HUES6 (cell line): ENCODE results near the gene PLCG2.
A peak's percentile ranks its signal among the peaks of the same experiment; 100 is the strongest.

Experiments used
- H3K27ac ChIP-seq: 2 replicates; pipeline ENCODE4 v1.7.0; 2013; ENCODE audit warnings: low read depth, mild to moderate bottlenecking, low read length, inconsistent platforms
- H3K27me3 ChIP-seq: 2 replicates; pipeline ENCODE4 v1.6.1; 2013; ENCODE audit warnings: low read length; ENCODE audit not compliant: control insufficient read depth, insufficient read depth
- H3K36me3 ChIP-seq: 2 replicates; pipeline ENCODE4 v1.6.1; 2013; ENCODE audit warnings: low read length; ENCODE audit not compliant: control insufficient read depth, insufficient read depth
- H3K4me1 ChIP-seq: 2 replicates; pipeline ENCODE4 v1.6.1; 2013; ENCODE audit warnings: low read length; ENCODE audit not compliant: control insufficient read depth, insufficient read depth
- H3K4me3 ChIP-seq: 2 replicates; pipeline ENCODE4 v1.5.1; 2013; ENCODE audit warnings: low read depth, low read length
- H3K9ac ChIP-seq: one replicate; pipeline ENCODE4 v1.6.1; 2013; ENCODE audit warnings: mild to moderate bottlenecking, low read length
- H3K9me3 ChIP-seq: 2 replicates; pipeline ENCODE4 v1.6.1; 2013; ENCODE audit warnings: low read depth, low read length; ENCODE audit not compliant: control insufficient read depth, insufficient read depth

PLCG2 gene

DNA sequence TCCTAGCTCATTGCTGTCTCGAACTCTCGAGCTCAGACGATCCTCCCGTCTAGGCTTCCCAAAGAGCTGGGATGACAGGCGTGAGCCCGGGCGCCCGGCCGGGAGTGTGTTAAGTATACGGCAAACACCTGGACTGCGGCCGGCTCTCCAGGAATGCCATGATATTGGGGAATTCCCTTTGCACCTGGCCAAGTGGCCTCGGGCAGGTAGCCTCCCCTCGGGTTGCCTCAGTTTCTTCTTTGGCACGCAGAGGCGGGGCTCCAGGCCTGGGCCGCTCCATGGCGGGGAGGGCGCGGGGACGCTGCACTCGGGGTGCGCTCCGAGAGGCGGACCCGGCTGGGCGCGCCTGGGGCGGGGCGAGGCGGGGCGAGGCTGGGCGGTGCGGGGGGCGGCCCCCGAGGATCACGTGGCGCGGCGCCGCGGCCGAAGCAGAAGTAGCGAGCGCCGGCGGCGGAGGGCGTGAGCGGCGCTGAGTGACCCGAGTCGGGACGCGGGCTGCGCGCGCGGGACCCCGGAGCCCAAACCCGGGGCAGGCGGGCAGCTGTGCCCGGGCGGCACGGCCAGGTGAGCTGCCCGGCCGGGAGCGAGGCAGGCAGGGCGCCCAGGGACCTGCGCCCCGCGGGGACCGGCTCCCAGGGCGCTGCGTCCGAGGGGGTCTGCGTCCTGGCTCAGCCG lies at the start of gene PLCG2:
TSS of gene PLCG2 (plus strand) at position 431 of the 675 bp plus-strand sequence. CDS start 6,699 bp downstream, outside the sequence.
- Histone ChIP-seq H3K9ac (peak within 1 kb of the TSS; percentile 45), H3K4me1 (no peaks in the 10 kb centered on the region), H3K36me3 (no peaks in the 10 kb centered on the region), H3K4me3 (peak within 1 kb of the TSS; percentile 74), H3K9me3 (no peaks in the 10 kb centered on the region), H3K27ac (no peak within 1 kb of the TSS), H3K27me3 (peaks cover 60% of the 10 kb centered on the region)

DNA sequence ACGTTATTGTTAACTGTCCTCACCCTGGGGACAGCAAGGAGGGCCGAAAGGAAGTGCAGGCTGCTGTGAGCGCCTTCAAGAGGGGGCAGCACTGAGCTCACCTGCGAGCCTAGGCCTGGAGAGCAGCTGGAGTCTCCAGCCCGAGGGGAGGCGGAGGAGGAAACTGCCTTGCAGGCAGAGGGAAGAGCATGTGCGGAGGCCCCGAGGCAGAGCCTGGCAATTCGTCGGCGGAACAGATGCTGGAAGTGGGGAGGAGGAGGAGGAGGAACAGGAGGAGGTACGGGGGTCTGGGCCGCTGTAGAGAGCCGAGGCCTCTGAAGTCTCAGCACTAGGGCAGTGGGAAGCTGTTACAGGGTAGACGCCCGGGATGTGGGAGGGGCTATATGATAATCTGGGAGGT lies 49.6 kb upstream of the PLCG2 start:
- Histone ChIP-seq H3K27me3 (no peaks in the 10 kb centered on the region), H3K4me1 (peaks cover 30% of the 10 kb centered on the region), H3K9me3 (no peaks in the 10 kb centered on the region), H3K4me3 (no peak overlapping the region), H3K27ac (no peak overlapping the region), H3K36me3 (no peaks in the 10 kb centered on the region), H3K9ac (no peak overlapping the region)

DNA sequence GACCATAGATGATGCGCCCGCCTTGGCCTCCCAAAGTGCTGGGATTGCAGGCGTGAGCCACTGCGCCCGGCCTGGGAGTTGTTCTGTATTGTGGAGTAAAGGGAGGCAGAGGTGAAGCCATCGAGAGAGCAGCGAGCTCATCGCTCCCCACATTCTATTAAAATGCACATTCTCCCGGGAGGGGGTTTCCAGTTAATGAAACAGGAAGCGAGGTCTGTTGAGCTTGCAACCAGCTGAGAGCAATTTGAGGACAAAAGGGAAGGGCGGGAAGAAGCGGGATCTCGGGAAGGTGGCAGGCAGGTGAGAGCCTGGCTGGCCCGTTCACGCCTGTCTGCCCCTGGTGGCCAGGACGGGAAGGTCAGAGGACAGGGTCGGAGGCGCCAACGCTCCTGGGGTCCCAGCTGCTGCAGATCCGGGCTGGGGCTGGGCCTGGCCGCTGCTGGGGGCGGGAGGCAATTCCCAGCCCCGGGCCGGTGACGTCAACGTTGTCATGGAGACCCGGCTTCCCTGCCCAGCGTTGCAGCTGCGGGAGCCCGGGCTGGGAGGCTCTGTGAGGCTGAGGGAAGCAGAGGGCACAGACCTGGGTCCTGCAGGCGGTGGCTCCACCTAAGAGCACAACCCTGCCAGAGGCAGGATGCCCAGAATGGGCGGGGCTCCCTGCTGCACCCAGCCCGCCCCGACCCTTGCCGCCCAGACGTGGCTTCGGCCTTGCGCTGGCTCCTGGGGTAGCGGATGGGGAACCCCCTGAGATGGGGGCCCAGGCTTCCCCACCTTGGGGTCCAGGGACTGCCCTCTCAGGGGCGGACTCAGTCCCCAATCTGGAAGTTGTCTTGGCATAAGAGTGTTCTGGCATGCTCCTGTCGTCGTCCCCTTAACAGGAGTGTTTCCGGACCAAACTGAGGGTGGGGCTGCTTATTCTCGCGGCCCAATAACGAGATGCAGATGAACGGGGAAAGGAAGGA lies 48.7 kb upstream of the PLCG2 start:
- no peaks in the 10 kb centered on the region for H3K9me3 ChIP-seq
- no peaks in the 10 kb centered on the region for H3K27me3 ChIP-seq
- H3K27ac ChIP-seq, result peak overlapping the region; percentile 76
- peak overlapping the region; percentile 65 for H3K9ac ChIP-seq
- H3K4me1 ChIP-seq, result peaks cover 22% of the 10 kb centered on the region
- no peaks in the 10 kb centered on the region for H3K36me3 ChIP-seq
- H3K4me3 ChIP-seq, result peak overlapping the region; percentile 48

DNA sequence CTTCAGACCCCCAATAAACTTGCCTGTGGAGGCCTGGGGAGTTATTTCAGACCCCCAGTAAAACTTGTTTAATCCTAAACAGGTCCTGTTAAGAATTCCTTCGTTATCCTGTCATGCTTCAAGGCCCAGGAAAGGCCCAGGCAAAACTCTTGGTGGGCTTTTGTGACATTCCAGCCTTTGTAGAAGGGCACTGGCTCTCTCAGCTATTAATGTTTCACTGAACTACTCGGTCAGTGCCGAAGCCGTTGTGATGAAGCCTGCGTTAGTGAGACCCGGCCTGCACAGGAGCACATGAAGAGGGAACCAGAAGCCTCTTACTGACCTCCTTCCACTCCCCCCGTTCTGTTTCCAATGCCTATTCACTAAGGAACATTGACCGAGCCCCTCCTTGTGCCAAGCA lies 47.4 kb upstream of the PLCG2 start:
- no peak overlapping the region for H3K27ac ChIP-seq
- H3K4me1 ChIP-seq, result peaks cover 22% of the 10 kb centered on the region
- H3K9me3 ChIP-seq, result no peaks in the 10 kb centered on the region
- H3K36me3 ChIP-seq, result no peaks in the 10 kb centered on the region
- no peak overlapping the region for H3K9ac ChIP-seq
- no peaks in the 10 kb centered on the region for H3K27me3 ChIP-seq
- no peak overlapping the region for H3K4me3 ChIP-seq

DNA sequence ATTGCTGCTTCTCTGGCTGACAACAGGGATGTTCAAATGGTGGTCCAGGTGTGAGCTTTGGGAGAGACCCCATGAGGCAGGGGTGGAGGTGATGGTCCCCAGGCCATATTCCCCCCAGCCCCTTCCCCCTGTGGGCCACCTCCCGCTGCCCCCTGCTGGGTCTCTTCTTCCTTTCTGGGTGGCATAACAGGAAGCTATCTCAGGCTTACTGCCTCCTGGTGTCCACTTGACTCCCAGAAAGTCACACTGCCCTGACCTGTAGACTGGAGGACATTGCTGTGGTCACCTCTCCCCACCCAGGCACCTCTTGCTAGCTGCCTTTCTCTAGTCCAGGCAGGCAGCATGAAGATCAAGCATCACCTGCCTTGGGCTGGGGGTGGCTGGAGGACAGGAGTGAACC lies 46.4 kb upstream of the PLCG2 start:
- no peaks in the 10 kb centered on the region for H3K9me3 ChIP-seq
- H3K4me3 ChIP-seq, result no peak overlapping the region
- no peak overlapping the region for H3K27ac ChIP-seq
- no peaks in the 10 kb centered on the region for H3K36me3 ChIP-seq
- no peaks in the 10 kb centered on the region for H3K27me3 ChIP-seq
- no peak overlapping the region for H3K9ac ChIP-seq
- peaks cover 22% of the 10 kb centered on the region for H3K4me1 ChIP-seq

DNA sequence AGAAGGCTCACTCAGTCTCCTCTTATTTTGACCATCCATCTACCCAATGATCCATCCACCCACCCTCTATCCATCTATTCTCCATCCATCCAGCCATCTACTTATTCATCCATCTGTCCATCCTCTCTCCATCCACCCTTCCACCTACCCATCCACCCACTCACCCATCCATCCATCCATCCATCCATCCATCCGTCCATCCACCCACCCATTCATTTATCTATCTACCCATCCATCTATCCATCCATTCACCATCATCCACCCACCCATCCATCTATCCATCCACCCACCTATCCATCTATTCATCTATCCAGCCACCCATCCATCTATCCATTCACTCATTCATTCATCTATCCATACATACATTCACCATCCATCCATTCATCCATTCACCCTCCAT lies 45.8 kb upstream of the PLCG2 start:
- Histone ChIP-seq H3K4me3 (no peak overlapping the region), H3K27ac (no peak overlapping the region), H3K9me3 (no peaks in the 10 kb centered on the region), H3K27me3 (no peaks in the 10 kb centered on the region), H3K9ac (no peak overlapping the region), H3K36me3 (no peaks in the 10 kb centered on the region), H3K4me1 (peaks cover 22% of the 10 kb centered on the region)

DNA sequence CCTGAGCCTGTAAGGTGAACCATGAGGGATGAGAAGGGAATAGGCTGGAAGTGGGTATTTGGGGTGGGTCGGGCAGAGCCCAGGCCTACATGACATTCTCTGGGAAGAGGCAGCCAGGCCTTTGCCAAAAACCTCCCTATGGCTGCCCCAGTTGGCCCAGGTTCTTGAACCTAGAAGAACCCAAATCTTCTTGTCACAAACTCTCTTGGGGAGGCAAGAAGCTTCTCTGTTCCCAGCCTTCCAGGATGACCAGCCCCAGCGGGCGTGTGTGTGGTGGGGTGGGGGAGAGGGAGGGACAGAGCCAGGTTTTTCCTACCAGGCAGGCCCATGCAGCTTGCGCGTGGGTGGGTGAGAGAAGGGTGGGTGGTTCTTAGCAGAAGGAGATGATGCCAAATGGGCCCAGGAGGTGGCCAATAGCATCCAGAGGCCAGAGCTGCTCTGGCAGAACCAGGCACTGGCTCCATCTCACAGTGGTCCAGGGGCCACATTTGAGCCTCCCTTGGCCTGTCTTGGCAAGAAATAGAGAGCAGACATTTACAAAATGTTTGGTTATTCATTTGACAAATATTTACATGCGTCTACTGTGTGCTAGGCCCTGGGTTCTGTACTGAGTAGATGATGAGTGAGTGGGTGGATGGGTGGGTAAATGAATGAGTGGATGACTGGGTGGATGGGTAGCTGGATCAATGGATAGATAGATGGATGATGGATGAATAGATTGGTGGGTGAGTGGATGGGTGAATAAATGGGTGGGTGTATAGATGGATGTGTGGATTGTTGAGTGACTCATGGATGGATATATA lies 44.3 kb upstream of the PLCG2 start:
- Histone ChIP-seq H3K27ac (no peak overlapping the region), H3K9me3 (no peaks in the 10 kb centered on the region), H3K4me1 (peaks cover 15% of the 10 kb centered on the region), H3K27me3 (no peaks in the 10 kb centered on the region), H3K4me3 (no peak overlapping the region), H3K9ac (no peak overlapping the region), H3K36me3 (no peaks in the 10 kb centered on the region)

DNA sequence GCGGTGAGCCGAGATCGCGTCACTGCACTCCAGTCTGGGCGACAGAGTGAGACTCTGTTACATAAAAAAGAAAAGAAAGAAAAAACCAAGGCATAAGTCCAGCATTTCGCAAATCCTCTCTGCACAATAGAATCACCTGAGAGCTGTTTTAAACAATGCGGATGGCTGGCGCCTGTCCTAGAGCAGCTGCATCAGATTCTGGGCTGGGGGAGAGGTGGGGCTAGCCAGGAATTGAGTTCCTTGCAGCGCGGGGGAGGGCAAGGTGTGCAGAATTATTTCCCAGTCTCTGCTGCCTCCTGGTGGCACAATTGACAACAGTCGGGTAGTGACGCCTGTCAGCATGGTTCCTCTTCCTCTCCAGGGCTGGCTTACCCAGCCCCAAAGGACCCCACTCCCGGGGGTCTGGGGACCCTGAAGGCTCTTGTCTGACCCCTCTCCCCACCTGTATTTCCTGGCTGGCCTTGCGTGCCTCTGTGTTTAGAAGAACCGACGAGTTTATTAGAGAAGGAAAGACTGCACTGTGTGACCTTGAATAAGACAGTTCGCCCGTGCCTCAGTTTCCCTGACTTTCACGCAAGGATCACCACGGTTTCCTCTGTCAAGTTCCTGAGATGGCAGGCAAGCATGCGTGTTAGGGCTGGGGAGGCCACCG lies 41.1 kb upstream of the PLCG2 start:
- Histone ChIP-seq H3K4me1 (no peaks in the 10 kb centered on the region; the same call in 1 of the 2 replicates), H3K9me3 (no peaks in the 10 kb centered on the region), H3K4me3 (no peak overlapping the region), H3K9ac (no peak overlapping the region), H3K36me3 (no peaks in the 10 kb centered on the region), H3K27ac (no peak overlapping the region), H3K27me3 (no peaks in the 10 kb centered on the region)

DNA sequence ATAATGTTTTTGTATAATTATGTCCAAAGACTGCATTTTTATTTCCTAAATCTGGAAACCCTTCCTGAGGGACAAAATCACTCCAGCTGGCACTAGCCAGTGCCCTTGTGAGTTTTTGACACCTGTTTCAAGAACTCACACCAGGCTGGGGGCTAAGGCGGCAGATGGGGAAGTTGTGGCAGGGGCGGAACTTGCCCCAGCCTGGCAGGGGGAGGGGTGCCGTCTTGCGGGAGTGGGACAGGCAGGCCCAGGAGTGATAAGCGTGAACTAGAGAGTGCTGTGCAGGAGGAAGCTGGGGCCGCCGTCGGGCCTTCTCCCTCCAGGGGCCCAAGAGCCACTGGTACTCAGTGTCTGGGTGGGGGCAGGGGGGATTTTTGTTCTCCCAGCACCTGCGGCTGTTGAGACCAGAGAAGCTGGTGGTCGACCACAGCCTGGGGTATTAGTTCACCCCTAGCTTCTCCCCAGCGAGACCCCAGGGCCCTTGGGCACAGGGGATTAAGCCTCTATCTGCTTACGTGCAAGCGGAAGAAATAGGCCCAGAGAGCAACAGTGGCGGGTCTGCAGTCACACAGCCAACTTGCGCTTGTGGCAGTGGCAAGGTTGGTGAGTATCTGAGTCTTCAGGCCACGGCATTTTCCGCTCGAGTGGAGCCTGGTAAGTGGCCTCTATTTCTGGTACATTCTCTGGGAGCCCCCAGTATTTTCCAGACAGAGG lies 40.2 kb upstream of the PLCG2 start:
- Histone ChIP-seq H3K4me1 (no peaks in the 10 kb centered on the region; the same call in 1 of the 2 replicates), H3K36me3 (no peaks in the 10 kb centered on the region), H3K27me3 (no peaks in the 10 kb centered on the region), H3K9ac (no peak overlapping the region), H3K4me3 (no peak overlapping the region), H3K9me3 (no peaks in the 10 kb centered on the region), H3K27ac (no peak overlapping the region)

DNA sequence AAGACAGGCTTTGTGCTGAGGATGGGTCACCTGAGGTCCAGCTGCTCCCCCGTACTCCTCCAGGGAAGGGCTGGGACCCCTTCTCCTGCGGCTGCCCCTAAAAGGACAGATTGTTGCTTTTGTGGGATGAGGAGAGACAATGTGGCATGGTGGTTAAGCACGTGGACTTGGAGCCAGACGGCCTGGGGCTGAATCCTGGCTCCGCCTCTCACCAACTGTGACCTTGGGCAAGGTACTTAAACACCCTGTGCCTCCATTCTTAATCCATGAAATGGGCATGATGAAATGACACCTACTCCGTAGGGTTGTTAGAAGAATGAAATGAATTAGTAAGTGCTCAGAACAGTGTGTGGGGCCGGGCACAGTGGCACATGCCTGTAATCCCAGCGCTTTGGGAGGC lies 39.6 kb upstream of the PLCG2 start:
- H3K4me1 ChIP-seq, result no peaks in the 10 kb centered on the region; the same call in 1 of the 2 replicates
- H3K36me3 ChIP-seq, result no peaks in the 10 kb centered on the region
- H3K4me3 ChIP-seq, result no peak overlapping the region
- no peaks in the 10 kb centered on the region for H3K9me3 ChIP-seq
- H3K9ac ChIP-seq, result no peak overlapping the region
- no peak overlapping the region for H3K27ac ChIP-seq
- H3K27me3 ChIP-seq, result no peaks in the 10 kb centered on the region
